ENCODE results near the gene PDE11A.

GRCh38 chr2:177641331-177641730 is 431.2 kb downstream of the PDE11A start:
- no peak for TF ChIP-seq CTCF (IDR thresholded peaks at IDR 0.05)
- TF ChIP-seq POLR2A (IDR thresholded peaks at IDR 0.05): no peak

Data from esophagus squamous epithelium (tissue), 4 donors.